Activated CD4-positive, alpha-beta T cell treated with anti-CD3 and anti-CD28 coated beads, Interleukin-2, amount 50 U/mL, for 48 hours (primary cell): ENCODE results near the gene HNRNPLL.
"Not testable (repeated sequence)": the region's sequence is repeated elsewhere in the genome, so short reads cannot be mapped to it uniquely, and the experiment has no call there.

Source experiments
- DNase-seq, 2 experiments: peaks; one replicate each; pipeline ENCODE4 v3.0.0-alpha.2; 2020

Gene HNRNPLL

GRCh38 chr2:38619458-38620164 lies 16.9 kb upstream of the HNRNPLL start:
- no peak for DNase-seq

- DNase-seq = no peak
These were observed 14.6 kb upstream of the HNRNPLL start for GRCh38 chr2:38617301-38617700.

GRCh38 chr2:38615237-38615636 lies 12.5 kb upstream of the HNRNPLL start:
- DNase-seq = no peak

GRCh38 chr2:38613849-38614213 lies 11.1 kb upstream of the HNRNPLL start:
- no peak for DNase-seq

- DNase-seq = no peak
These were observed 10.6 kb upstream of the HNRNPLL start for GRCh38 chr2:38613126-38613848.

GRCh38 chr2:38610851-38611801 lies 8.4 kb upstream of the HNRNPLL start:
- DNase-seq = peak in 1 of 2 experiments; percentile 47

- DNase-seq = not testable (repeated sequence)
These were observed 6.5 kb upstream of the HNRNPLL start for GRCh38 chr2:38609246-38609645.

- no peak for DNase-seq
These were observed 6.0 kb upstream of the HNRNPLL start for GRCh38 chr2:38608755-38609154.

GRCh38 chr2:38605298-38605830 lies 2.6 kb upstream of the HNRNPLL start:
- DNase-seq = no peak

- DNase-seq = peak; percentile 84 to 89
These were observed 918 bp upstream of the HNRNPLL start for GRCh38 chr2:38603402-38604290.

- peak; percentile 43 to 46 for DNase-seq
These were observed 494 bp downstream of the HNRNPLL start for GRCh38 chr2:38602136-38602731.

GRCh38 chr2:38601463-38602135 lies 1.1 kb downstream of the HNRNPLL start:
- no peak for DNase-seq

GRCh38 chr2:38600921-38601455 lies 1.7 kb downstream of the HNRNPLL start:
- DNase-seq = no peak

GRCh38 chr2:38600242-38600891 lies 2.4 kb downstream of the HNRNPLL start:
- DNase-seq = peak in 1 of 2 experiments; percentile 48

GRCh38 chr2:38599706-38600105 lies 3.0 kb downstream of the HNRNPLL start:
- DNase-seq = no peak

- no peak for DNase-seq
These were observed 3.8 kb downstream of the HNRNPLL start for GRCh38 chr2:38598991-38599295.

- no peak for DNase-seq
These were observed 4.3 kb downstream of the HNRNPLL start for GRCh38 chr2:38598200-38598990.

- DNase-seq = no peak
These were observed 5.6 kb downstream of the HNRNPLL start for GRCh38 chr2:38597115-38597514.

GRCh38 chr2:38596229-38596628 lies 6.5 kb downstream of the HNRNPLL start:
- DNase-seq = no peak
